GM12878 (cell line): ENCODE data around the gene MACF1. TPM values are rescaled to one million over a fixed set of nuclear protein-coding genes. Genes with fewer than 3 reads are reported as not detected.

Experiments used
- BMI1 ChIP-seq: fragments of 450-650 bp; IDR thresholded peaks from 2 replicates; pipeline ENCODE4 v1.6.1; 2016; ENCODE audit warnings: mild to moderate bottlenecking, moderate library complexity, borderline replicate concordance
- CBFB ChIP-seq: IDR thresholded peaks from 2 replicates; pipeline ENCODE4 v1.6.1; 2016; ENCODE audit warnings: antibody characterized with exemption, low read depth
- CREB1 ChIP-seq: IDR thresholded peaks from 2 replicates; pipeline ENCODE4 v1.6.1; 2012; ENCODE audit warnings: low read depth, mild to moderate bottlenecking, inconsistent platforms
- DPF2 ChIP-seq: fragments of 450-650 bp; IDR thresholded peaks from 2 replicates; pipeline ENCODE4 v1.6.1; 2017; ENCODE audit warnings: mild to moderate bottlenecking
- FOXM1 ChIP-seq: IDR thresholded peaks from 2 replicates; pipeline ENCODE4 v1.6.1; 2012; ENCODE audit warnings: low read depth, mild to moderate bottlenecking, inconsistent platforms, low read length, moderate library complexity
- HDAC2 ChIP-seq: fragments of 200-600 bp; sonication (generic); IDR thresholded peaks from 2 replicates; pipeline ENCODE4 v1.6.1; 2017
- HDAC6 ChIP-seq: fragments of 200-600 bp; sonication (generic); IDR thresholded peaks from one replicate; pipeline ENCODE4 v1.8.0; 2017; ENCODE audit warnings: antibody characterized with exemption; ENCODE audit not compliant: unreplicated experiment
- IRF4 ChIP-seq: IDR thresholded peaks from 2 replicates; pipeline ENCODE4 v1.6.1; 2011; ENCODE audit warnings: low read depth, low read length
- JUNB ChIP-seq: IDR thresholded peaks from 2 replicates; pipeline ENCODE4 v1.6.1; 2016; ENCODE audit warnings: antibody characterized with exemption, mild to moderate bottlenecking
- MTA3 ChIP-seq: IDR thresholded peaks from 2 replicates; pipeline ENCODE4 v1.6.1; 2012; ENCODE audit warnings: low read length, inconsistent platforms, borderline replicate concordance
- NFYB ChIP-seq: IDR thresholded peaks from 2 replicates; pipeline ENCODE4 v1.6.1; 2011; ENCODE audit warnings: low read depth, mild to moderate bottlenecking, low read length, improper control_type of control experiment, moderate library complexity; ENCODE audit not compliant: insufficient read depth
- PAX8 ChIP-seq: fragments of 450-650 bp; IDR thresholded peaks from 2 replicates; pipeline ENCODE4 v1.6.1; 2017; ENCODE audit warnings: mild to moderate bottlenecking, moderate library complexity
- POLR2AphosphoS5 ChIP-seq: IDR thresholded peaks from 2 replicates; pipeline ENCODE4 v1.6.1; 2011; ENCODE audit warnings: mild to moderate bottlenecking, low read length, inconsistent platforms
- RB1 ChIP-seq: fragments of 450-650 bp; formaldehyde crosslinking; IDR thresholded peaks from 2 replicates; pipeline ENCODE4 v1.6.1; 2017; ENCODE audit warnings: mild to moderate bottlenecking, borderline replicate concordance
- RELA ChIP-seq: fragments of 450-650 bp; IDR thresholded peaks from 2 replicates; pipeline ENCODE4 v1.8.0; 2014; ENCODE audit warnings: borderline replicate concordance; ENCODE audit not compliant: partially characterized antibody
- SMC3 ChIP-seq: IDR thresholded peaks from 2 replicates; pipeline ENCODE4 v1.6.1; 2011; ENCODE audit warnings: low read length, improper control_type of control experiment, borderline replicate concordance
- SREBF2 ChIP-seq: IDR thresholded peaks from 2 replicates; pipeline ENCODE4 v1.6.1; 2012; ENCODE audit warnings: mild to moderate bottlenecking, low read length
- YY1 ChIP-seq: IDR thresholded peaks from 2 replicates; pipeline ENCODE4 v1.6.1; 2011; ENCODE audit warnings: low read depth, mild to moderate bottlenecking, low read length
- ZBED1 ChIP-seq: IDR thresholded peaks from 2 replicates; pipeline ENCODE4 v1.6.1; 2016; ENCODE audit warnings: borderline replicate concordance
- ZSCAN29 ChIP-seq: fragments of 450-650 bp; IDR thresholded peaks from 2 replicates; pipeline ENCODE4 v1.6.1; 2017; ENCODE audit warnings: mild to moderate bottlenecking, moderate library complexity
- polyA plus RNA-seq, 11 experiments: library from polyadenylated mRNA; depleted of rRNA in 4 of 11; unstranded in 6 of 11; stranded (reverse) in 5 of 11; fragments of >200 nt; fragmentation: Nextera tagmentation in 4 of 11; fragmentation: Illumina TruSeq in 1 of 11; extraction: Ambion mirVana in 4 of 11; extraction: Trizol in 1 of 11; gene quantifications; 1 replicate in 1 of 11; 2 replicates in 10 of 11; pipeline versions ENCODE4 v1.2.1 to v1.2.3, GENCODE V29; 2011 to 2016; ENCODE audit warnings: inconsistent platforms in 2 of 11, missing spikeins in 2 of 11, low read depth in 1 of 11
- total RNA-seq, 4 experiments: library from RNA; depleted of rRNA in 3 of 4; stranded (reverse); fragments of >200 nt in 3 of 4; fragmentation: Illumina TruSeq in 1 of 4; extraction: Trizol in 1 of 4; gene quantifications; 2 replicates each; pipeline versions ENCODE4 v1.2.1 to v1.2.3, GENCODE V29; 2013 to 2021
- TF ChIP-seq, protein P1 (sequence below): fragments of 450-650 bp; IDR thresholded peaks from 2 replicates; pipeline ENCODE4 v1.6.1; 2017; ENCODE audit warnings: borderline replicate concordance
- TF ChIP-seq, protein P2 (sequence below): fragments of 450-650 bp; IDR thresholded peaks from 2 replicates; pipeline ENCODE4 v1.6.1; 2018; ENCODE audit warnings: mild to moderate bottlenecking, low read depth, moderate library complexity; ENCODE audit not compliant: partially characterized antibody
- TF ChIP-seq, protein P3 (sequence below): IDR thresholded peaks from 2 replicates; pipeline ENCODE4 v1.6.1; 2011; ENCODE audit warnings: low read depth, mild to moderate bottlenecking, low read length, moderate library complexity, borderline replicate concordance; ENCODE audit errors: extremely low read depth
- TF ChIP-seq, protein P4 (sequence below): fragments of 450-650 bp; IDR thresholded peaks from 2 replicates; pipeline ENCODE4 v1.6.1; 2016; ENCODE audit warnings: mild to moderate bottlenecking
- TF ChIP-seq, protein P5 (sequence below), 3 experiments: IDR thresholded peaks in 2 of 3; conservative IDR thresholded peaks in 1 of 3; 2 replicates each; pipeline ENCODE4 v1.5.1; 2011; ENCODE audit warnings: low read depth in 3 of 3, low read length in 3 of 3, mild to moderate bottlenecking in 3 of 3, control low read depth in 2 of 3, moderate library complexity in 2 of 3, inconsistent platforms in 1 of 3, mixed read lengths in 1 of 3; ENCODE audit not compliant: control insufficient read depth in 2 of 3, insufficient read depth in 1 of 3; ENCODE audit errors: extremely low read depth in 1 of 3

MACF1 gene
- total and polyA plus RNA-seq, 10 of the 15 experiments (the other 5 are each of a cell fraction or from before 2014, with no cell fraction given), result 15.5 to 201 (median 76.9) TPM

- TF ChIP-seq CBFB (peak; percentile 68; the same call in 1 of the 2 replicates), POLR2AphosphoS5 (no peak), YY1 (no peak), SREBF2 (no peak), JUNB (no peak), PAX8 (no peak), FOXM1 (no peak), CREB1 (no peak), BMI1 (no peak), IRF4 (no peak), MTA3 (no peak), ZBED1 (no peak), RB1 (no peak), NFYB (no peak), DPF2 (0 out of 2 replicates have a peak, but pooled peaks have one; percentile 42), ZSCAN29 (no peak), HDAC2 (no peak), HDAC6 (no peak), SMC3 (no peak), RELA (no peak)
- TF ChIP-seq, protein P1, sequence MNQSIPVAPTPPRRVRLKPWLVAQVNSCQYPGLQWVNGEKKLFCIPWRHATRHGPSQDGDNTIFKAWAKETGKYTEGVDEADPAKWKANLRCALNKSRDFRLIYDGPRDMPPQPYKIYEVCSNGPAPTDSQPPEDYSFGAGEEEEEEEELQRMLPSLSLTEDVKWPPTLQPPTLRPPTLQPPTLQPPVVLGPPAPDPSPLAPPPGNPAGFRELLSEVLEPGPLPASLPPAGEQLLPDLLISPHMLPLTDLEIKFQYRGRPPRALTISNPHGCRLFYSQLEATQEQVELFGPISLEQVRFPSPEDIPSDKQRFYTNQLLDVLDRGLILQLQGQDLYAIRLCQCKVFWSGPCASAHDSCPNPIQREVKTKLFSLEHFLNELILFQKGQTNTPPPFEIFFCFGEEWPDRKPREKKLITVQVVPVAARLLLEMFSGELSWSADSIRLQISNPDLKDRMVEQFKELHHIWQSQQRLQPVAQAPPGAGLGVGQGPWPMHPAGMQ, result no peak
- TF ChIP-seq, protein P2, sequence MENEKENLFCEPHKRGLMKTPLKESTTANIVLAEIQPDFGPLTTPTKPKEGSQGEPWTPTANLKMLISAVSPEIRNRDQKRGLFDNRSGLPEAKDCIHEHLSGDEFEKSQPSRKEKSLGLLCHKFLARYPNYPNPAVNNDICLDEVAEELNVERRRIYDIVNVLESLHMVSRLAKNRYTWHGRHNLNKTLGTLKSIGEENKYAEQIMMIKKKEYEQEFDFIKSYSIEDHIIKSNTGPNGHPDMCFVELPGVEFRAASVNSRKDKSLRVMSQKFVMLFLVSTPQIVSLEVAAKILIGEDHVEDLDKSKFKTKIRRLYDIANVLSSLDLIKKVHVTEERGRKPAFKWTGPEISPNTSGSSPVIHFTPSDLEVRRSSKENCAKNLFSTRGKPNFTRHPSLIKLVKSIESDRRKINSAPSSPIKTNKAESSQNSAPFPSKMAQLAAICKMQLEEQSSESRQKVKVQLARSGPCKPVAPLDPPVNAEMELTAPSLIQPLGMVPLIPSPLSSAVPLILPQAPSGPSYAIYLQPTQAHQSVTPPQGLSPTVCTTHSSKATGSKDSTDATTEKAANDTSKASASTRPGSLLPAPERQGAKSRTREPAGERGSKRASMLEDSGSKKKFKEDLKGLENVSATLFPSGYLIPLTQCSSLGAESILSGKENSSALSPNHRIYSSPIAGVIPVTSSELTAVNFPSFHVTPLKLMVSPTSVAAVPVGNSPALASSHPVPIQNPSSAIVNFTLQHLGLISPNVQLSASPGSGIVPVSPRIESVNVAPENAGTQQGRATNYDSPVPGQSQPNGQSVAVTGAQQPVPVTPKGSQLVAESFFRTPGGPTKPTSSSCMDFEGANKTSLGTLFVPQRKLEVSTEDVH, result no peak
- TF ChIP-seq, protein P3, sequence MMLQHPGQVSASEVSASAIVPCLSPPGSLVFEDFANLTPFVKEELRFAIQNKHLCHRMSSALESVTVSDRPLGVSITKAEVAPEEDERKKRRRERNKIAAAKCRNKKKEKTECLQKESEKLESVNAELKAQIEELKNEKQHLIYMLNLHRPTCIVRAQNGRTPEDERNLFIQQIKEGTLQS, result no peak
- TF ChIP-seq, protein P4, sequence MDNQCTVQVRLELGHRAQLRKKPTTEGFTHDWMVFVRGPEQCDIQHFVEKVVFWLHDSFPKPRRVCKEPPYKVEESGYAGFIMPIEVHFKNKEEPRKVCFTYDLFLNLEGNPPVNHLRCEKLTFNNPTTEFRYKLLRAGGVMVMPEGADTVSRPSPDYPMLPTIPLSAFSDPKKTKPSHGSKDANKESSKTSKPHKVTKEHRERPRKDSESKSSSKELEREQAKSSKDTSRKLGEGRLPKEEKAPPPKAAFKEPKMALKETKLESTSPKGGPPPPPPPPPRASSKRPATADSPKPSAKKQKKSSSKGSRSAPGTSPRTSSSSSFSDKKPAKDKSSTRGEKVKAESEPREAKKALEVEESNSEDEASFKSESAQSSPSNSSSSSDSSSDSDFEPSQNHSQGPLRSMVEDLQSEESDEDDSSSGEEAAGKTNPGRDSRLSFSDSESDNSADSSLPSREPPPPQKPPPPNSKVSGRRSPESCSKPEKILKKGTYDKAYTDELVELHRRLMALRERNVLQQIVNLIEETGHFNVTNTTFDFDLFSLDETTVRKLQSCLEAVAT, result no peak
- TF ChIP-seq, protein P5, sequence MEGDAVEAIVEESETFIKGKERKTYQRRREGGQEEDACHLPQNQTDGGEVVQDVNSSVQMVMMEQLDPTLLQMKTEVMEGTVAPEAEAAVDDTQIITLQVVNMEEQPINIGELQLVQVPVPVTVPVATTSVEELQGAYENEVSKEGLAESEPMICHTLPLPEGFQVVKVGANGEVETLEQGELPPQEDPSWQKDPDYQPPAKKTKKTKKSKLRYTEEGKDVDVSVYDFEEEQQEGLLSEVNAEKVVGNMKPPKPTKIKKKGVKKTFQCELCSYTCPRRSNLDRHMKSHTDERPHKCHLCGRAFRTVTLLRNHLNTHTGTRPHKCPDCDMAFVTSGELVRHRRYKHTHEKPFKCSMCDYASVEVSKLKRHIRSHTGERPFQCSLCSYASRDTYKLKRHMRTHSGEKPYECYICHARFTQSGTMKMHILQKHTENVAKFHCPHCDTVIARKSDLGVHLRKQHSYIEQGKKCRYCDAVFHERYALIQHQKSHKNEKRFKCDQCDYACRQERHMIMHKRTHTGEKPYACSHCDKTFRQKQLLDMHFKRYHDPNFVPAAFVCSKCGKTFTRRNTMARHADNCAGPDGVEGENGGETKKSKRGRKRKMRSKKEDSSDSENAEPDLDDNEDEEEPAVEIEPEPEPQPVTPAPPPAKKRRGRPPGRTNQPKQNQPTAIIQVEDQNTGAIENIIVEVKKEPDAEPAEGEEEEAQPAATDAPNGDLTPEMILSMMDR (IDR thresholded peaks at IDR 0.05 in 2 of 3, conservative IDR thresholded peaks at IDR 0.05 in 1 of 3; ENCODE audit: control insufficient read depth in 2 of 3, extremely low read depth in 1 of 3, insufficient read depth in 1 of 3, low read depth in 3 of 3, low read length in 3 of 3), result no peak
Observed at GRCh38 chr1:39509360-39510009, 305.0 kb downstream of the MACF1 start (continued).
